Esophagus squamous epithelium (tissue), 5 donors: ENCODE results near the gene CCNL1. TPM values are rescaled to one million over a fixed set of nuclear protein-coding genes. Genes with fewer than 3 reads are reported as not detected.

Experiments
- DNase-seq: peaks from one replicate; lab custom pipeline; 2025; lab: John Stamatoyannopoulos, UW
- H3K27ac ChIP-seq, 4 donors: fragments of 200-600 bp; sonication (generic); one replicate each; pipeline ENCODE4 v1.5.1; 2016 to 2019; ENCODE audit warnings: mild to moderate bottlenecking in 1 of 4
- H3K27me3 ChIP-seq, 4 donors: fragments of 200-600 bp; sonication (generic); 1 replicate in 3 of 4; 2 replicates in 1 of 4; pipeline versions ENCODE4 v1.5.1 to v1.6.0; 2017 to 2021; ENCODE audit warnings: antibody characterized with exemption in 1 of 4
- H3K36me3 ChIP-seq, 3 donors: fragments of 200-600 bp; sonication (generic); one replicate each; pipeline ENCODE4 v1.5.1; 2016 to 2019
- H3K4me1 ChIP-seq, 3 donors: fragments of 200-600 bp; sonication (generic); one replicate each; pipeline ENCODE4 v1.5.1; 2017 to 2019
- H3K4me3 ChIP-seq, 4 donors: fragments of 200-600 bp; sonication (generic); 1 replicate in 3 of 4; 2 replicates in 1 of 4; pipeline ENCODE4 v1.5.1; 2016 to 2019; ENCODE audit warnings: mild to moderate bottlenecking in 2 of 4, moderate library complexity in 1 of 4
- H3K9me3 ChIP-seq, 3 donors: fragments of 200-600 bp; sonication (generic); one replicate each; pipeline ENCODE4 v1.5.1; 2016 to 2019
- CTCF ChIP-seq, 6 experiments: fragments of 450-650 bp in 4 of 6; fragments of 200-600 bp in 2 of 6; sonication (generic) in 2 of 6; IDR thresholded peaks; one replicate each; pipeline ENCODE4 v1.5.1; 2016 to 2019; ENCODE audit warnings: antibody characterized with exemption in 6 of 6, mild to moderate bottlenecking in 4 of 6, moderate library complexity in 4 of 6
- POLR2A ChIP-seq, 4 donors: fragments of 450-650 bp; IDR thresholded peaks; one replicate each; pipeline ENCODE4 v1.6.1; 2017; ENCODE audit warnings: antibody characterized with exemption in 4 of 4, mild to moderate bottlenecking in 4 of 4, moderate library complexity in 3 of 4
- WGBS, 2 donors: methylation state at CpG; one replicate each; pipeline ENCODE4 v1.1.5; 2018; 5-methylcytosine and 5-hydroxymethylcytosine counted together
- intact Hi-C: fragments of 100-400 bp; cut with DNase I; formaldehyde crosslinking; loops from one replicate; pipeline ENCODE4 v1.15.0; 2022
- total RNA-seq, 4 donors: library from RNA; depleted of rRNA; stranded (reverse); fragments of >200 nt; gene quantifications; one replicate each; pipeline ENCODE4 v1.1.0, GENCODE V29; 2016
- donor health status: DM: yes; HTN: yes; CAD: no.

Gene CCNL1
- total RNA-seq, 4 donors from 2014 or later, result 51.0 to 185 (median 121) TPM

- TF ChIP-seq CTCF (IDR thresholded peaks at IDR 0.05), result no peak
- no peak for TF ChIP-seq POLR2A (IDR thresholded peaks at IDR 0.05)
- Histone ChIP-seq H3K27ac (peak overlapping the region in 3 of 4 donors; percentile 32 to 51 (median 37)), H3K4me3 (no peak overlapping the region), H3K4me1 (peaks cover 9 to 37% (median 19%) of the 10 kb centered on the region in 3 donors), H3K36me3 (peaks cover 0 to 18% (median 0%) of the 10 kb centered on the region in 3 donors), H3K27me3 (peaks cover 0 to 41% (median 0%) of the 10 kb centered on the region in 4 donors), H3K9me3 (no peaks in the 10 kb centered on the region)
- 26 to 40% methylated on average over 5 of the region's 6 CpGs for WGBS, 2 donors
- no peak for DNase-seq
- intact Hi-C loops, result loop anchor here (5.0 kb wide), 1 partner anchor 55 kb away; no protein-coding TSS in a partner anchor
Observed at GRCh38 chr3:157136647-157137387, 23.1 kb downstream of the CCNL1 start.

- intact Hi-C loops, result loop anchor here (5.0 kb wide), 1 partner anchor 54 kb away; no protein-coding TSS in a partner anchor
- Histone ChIP-seq H3K4me1 (peaks cover 9 to 46% (median 22%) of the 10 kb centered on the region in 3 donors), H3K27ac (peak overlapping the region in 1 of 4 donors; percentile 11), H3K36me3 (peaks cover 0 to 8% (median 0%) of the 10 kb centered on the region in 3 donors), H3K4me3 (no peak overlapping the region), H3K9me3 (no peaks in the 10 kb centered on the region), H3K27me3 (peaks cover 0 to 41% (median 0%) of the 10 kb centered on the region in 4 donors)
- no peak for DNase-seq
- 63 to 72% methylated on average over 2 to 3 of the region's 5 CpGs for WGBS, 2 donors
- TF ChIP-seq POLR2A (IDR thresholded peaks at IDR 0.05) (no peak), CTCF (IDR thresholded peaks at IDR 0.05) (no peak)
Observed at GRCh38 chr3:157135671-157136396, 24.1 kb downstream of the CCNL1 start.

GRCh38 chr3:157134620-157135191 is 25.2 kb downstream of the CCNL1 start:
- 70 to 78% methylated on average over 1 of the region's 1 CpG for WGBS, 2 donors
- Histone ChIP-seq H3K36me3 (no peaks in the 10 kb centered on the region), H3K4me1 (peaks cover 9 to 57% (median 32%) of the 10 kb centered on the region in 3 donors), H3K27me3 (peaks cover 0 to 41% (median 0%) of the 10 kb centered on the region in 4 donors), H3K9me3 (no peaks in the 10 kb centered on the region), H3K4me3 (no peak overlapping the region), H3K27ac (peak overlapping the region in 2 of 4 donors; percentile 13 to 36)
- no peak for TF ChIP-seq POLR2A (IDR thresholded peaks at IDR 0.05)
- no peak for DNase-seq
- intact Hi-C loops, result loop anchor here (5.0 kb wide), 1 partner anchor 52 kb away; no protein-coding TSS in a partner anchor

- no peaks in the 10 kb centered on the region for H3K9me3 ChIP-seq
- no peak for TF ChIP-seq CTCF (IDR thresholded peaks at IDR 0.05)
- no peak for TF ChIP-seq POLR2A (IDR thresholded peaks at IDR 0.05)
- H3K4me3 ChIP-seq, result no peak overlapping the region
- DNase-seq, result no peak
- H3K4me1 ChIP-seq, result peaks cover 15 to 66% (median 42%) of the 10 kb centered on the region in 3 donors
- 81 to 83% methylated on average over 4 of the region's 4 CpGs for WGBS, 2 donors
- intact Hi-C loops, result no loop called here
- H3K27me3 ChIP-seq, result peaks cover 0 to 41% (median 0%) of the 10 kb centered on the region in 4 donors
- H3K36me3 ChIP-seq, result no peaks in the 10 kb centered on the region
- peak overlapping the region in 2 of 4 donors; percentile 13 to 36 for H3K27ac ChIP-seq
Observed at GRCh38 chr3:157133434-157134320, 26.3 kb downstream of the CCNL1 start.

GRCh38 chr3:157132936-157133335 is 27.0 kb downstream of the CCNL1 start:
- WGBS, 2 donors, result 57 to 75% methylated on average over 2 of the region's 2 CpGs
- TF ChIP-seq POLR2A (IDR thresholded peaks at IDR 0.05) (no peak), CTCF (IDR thresholded peaks at IDR 0.05) (no peak)

More at GRCh38 chr3:157132936-157133335, 27.0 kb downstream of the CCNL1 start:
- Histone ChIP-seq H3K27ac (no peak overlapping the region), H3K9me3 (no peaks in the 10 kb centered on the region), H3K36me3 (no peaks in the 10 kb centered on the region), H3K4me3 (no peak overlapping the region), H3K4me1 (peaks cover 15 to 71% (median 42%) of the 10 kb centered on the region in 3 donors), H3K27me3 (peaks cover 0 to 41% (median 0%) of the 10 kb centered on the region in 4 donors)
- DNase-seq, result no peak
- intact Hi-C loops, result no loop called here
